Keratinocyte (primary cell): Measurements from ENCODE around the gene PTEN. TPM values are rescaled to one million over a fixed set of nuclear protein-coding genes. Genes with fewer than 3 reads are reported as not detected.

Experiments used
- DNase-seq: peaks from one replicate; pipeline ENCODE4 v3.0.0-alpha.2; 2011; ENCODE audit warnings: low read depth, missing footprints, low spot score
- FAIRE-seq: peaks from 2 replicates; lab custom pipeline; 2011; peaks lifted over from hg19 to GRCh38; lab: Jason Lieb, UNC
- H2AFZ ChIP-seq: 2 replicates; pipeline ENCODE4 v1.6.0; 2012; ENCODE audit warnings: low read length, control low read depth, inconsistent platforms; ENCODE audit not compliant: control insufficient read depth
- H3K27ac ChIP-seq: 2 replicates; pipeline ENCODE4 v1.5.1; 2011; ENCODE audit warnings: low read length; ENCODE audit not compliant: control insufficient read depth, insufficient read depth
- H3K27me3 ChIP-seq: 3 replicates; pipeline ENCODE4 v1.6.0; 2011; ENCODE audit warnings: low read length; ENCODE audit not compliant: control insufficient read depth, insufficient read depth; ENCODE audit errors: extremely low read depth
- H3K36me3 ChIP-seq, 2 experiments: 2 replicates in 1 of 2; 3 replicates in 1 of 2; pipeline ENCODE4 v1.5.1; 2011; ENCODE audit warnings: low read length in 2 of 2, mild to moderate bottlenecking in 1 of 2; ENCODE audit not compliant: control insufficient read depth in 2 of 2, insufficient read depth in 2 of 2; ENCODE audit errors: extremely low read depth in 1 of 2
- H3K4me1 ChIP-seq: 3 replicates; pipeline ENCODE4 v1.5.1; 2011; ENCODE audit warnings: low read length; ENCODE audit not compliant: control insufficient read depth, insufficient read depth; ENCODE audit errors: extremely low read depth
- H3K4me2 ChIP-seq: 3 replicates; pipeline ENCODE4 v1.6.0; 2011; ENCODE audit warnings: low read depth, low read length; ENCODE audit not compliant: control insufficient read depth, insufficient read depth; ENCODE audit errors: extremely low read depth
- H3K4me3 ChIP-seq, 3 experiments: fragments of 200-600 bp in 1 of 3; sonication (generic) in 1 of 3; 2 replicates in 2 of 3; 3 replicates in 1 of 3; pipeline ENCODE4 v1.5.1; 2011 to 2016; ENCODE audit warnings: low read length in 3 of 3, mild to moderate bottlenecking in 3 of 3, control low read depth in 2 of 3, inconsistent platforms in 1 of 3, low read depth in 1 of 3, mixed read lengths in 1 of 3, mixed run types in 1 of 3, moderate library complexity in 1 of 3; ENCODE audit not compliant: control insufficient read depth in 2 of 3, insufficient read depth in 2 of 3; ENCODE audit errors: extremely low read depth in 1 of 3
- H3K79me2 ChIP-seq: 2 replicates; pipeline ENCODE4 v1.6.0; 2012; ENCODE audit warnings: low read length; ENCODE audit not compliant: control insufficient read depth, insufficient read depth
- H3K9ac ChIP-seq: 3 replicates; pipeline ENCODE4 v1.6.0; 2011; ENCODE audit warnings: low read length; ENCODE audit not compliant: control insufficient read depth, insufficient read depth; ENCODE audit errors: extremely low read depth
- H3K9me1 ChIP-seq: 3 replicates; pipeline ENCODE4 v1.6.0; 2011; ENCODE audit warnings: low read length; ENCODE audit not compliant: control insufficient read depth, insufficient read depth; ENCODE audit errors: extremely low read depth
- H3K9me3 ChIP-seq: 2 replicates; pipeline ENCODE4 v1.5.1; 2012; ENCODE audit warnings: low read depth, low read length; ENCODE audit not compliant: control insufficient read depth
- H4K20me1 ChIP-seq: 3 replicates; pipeline ENCODE4 v1.6.0; 2011; ENCODE audit warnings: low read length; ENCODE audit not compliant: control insufficient read depth, insufficient read depth; ENCODE audit errors: extremely low read depth
- CTCF ChIP-seq, 3 experiments: IDR thresholded peaks in 1 of 3; conservative IDR thresholded peaks in 1 of 3; optimal IDR thresholded peaks in 1 of 3; 2 replicates in 2 of 3; 3 replicates in 1 of 3; pipeline versions ENCODE3 to v1.5.1; 2011; ENCODE audit warnings: low read length in 3 of 3, mild to moderate bottlenecking in 3 of 3, moderate library complexity in 2 of 3, control low read depth in 1 of 3, inconsistent platforms in 1 of 3; ENCODE audit not compliant: insufficient read depth in 2 of 3; ENCODE audit errors: extremely low read depth in 1 of 3
- EZH2 ChIP-seq: IDR thresholded peaks from one replicate; pipeline ENCODE4 v1.6.1; 2012; ENCODE audit warnings: inconsistent platforms, mild to moderate bottlenecking, low read length, moderate library complexity
- dilution Hi-C: fragments of 300-500 bp; cut with MboI; formaldehyde crosslinking; loops from one replicate; pipeline ENCODE4 v1.7.0; 2020; ENCODE audit warnings: low sequenced_read_pairs; ENCODE audit not compliant: extremely low pct_ligation_motif_present
- polyA plus RNA-seq, 5 experiments: library from polyadenylated mRNA; depleted of rRNA in 3 of 5; stranded (reverse) in 3 of 5; stranded (forward) in 1 of 5; unstranded in 1 of 5; fragments of >200 nt; gene quantifications; 1 replicate in 1 of 5; 2 replicates in 3 of 5; 3 replicates in 1 of 5; pipeline versions ENCODE4 v1.2.1 to v1.2.3, GENCODE V29; 2011 to 2012; ENCODE audit warnings: missing spikeins in 2 of 5, low read depth in 1 of 5, low replicate concordance in 1 of 5

The PTEN gene
- polyA plus RNA-seq, 1 donor (not counting 4 experiments of a cell fraction or from before 2014, with no cell fraction given) = 39.4 TPM

- no peaks in the 10 kb centered on the region for H3K9me3 ChIP-seq
- no peak for FAIRE-seq
- no peaks in the 10 kb centered on the region for H4K20me1 ChIP-seq
- no peak overlapping the region for H2AFZ ChIP-seq
- no peaks in the 10 kb centered on the region for H3K9me1 ChIP-seq
- dilution Hi-C loops = no loop called here
- H3K4me2 ChIP-seq = no peak overlapping the region
- no peaks in the 10 kb centered on the region for H3K27me3 ChIP-seq
- H3K9ac ChIP-seq = no peak overlapping the region
- no peak overlapping the region for H3K27ac ChIP-seq
- peaks cover 3 to 5% of the 10 kb centered on the region in 2 experiments for H3K36me3 ChIP-seq
- H3K4me3 ChIP-seq = no peak overlapping the region
- H3K79me2 ChIP-seq = no peaks in the 10 kb centered on the region
- no peak for DNase-seq
- TF ChIP-seq CTCF (optimal IDR thresholded peaks at IDR 0.05 in 1 of 3, IDR thresholded peaks at IDR 0.05 in 1 of 3, conservative IDR thresholded peaks at IDR 0.05 in 1 of 3; ENCODE audit: extremely low read depth in 1 of 3, insufficient read depth in 2 of 3, low read length in 3 of 3) (no peak), EZH2 (no peak)
- no peaks in the 10 kb centered on the region for H3K4me1 ChIP-seq
These were observed 96.8 kb downstream of the PTEN start for GRCh38 chr10:87960230-87960629.

DNA sequence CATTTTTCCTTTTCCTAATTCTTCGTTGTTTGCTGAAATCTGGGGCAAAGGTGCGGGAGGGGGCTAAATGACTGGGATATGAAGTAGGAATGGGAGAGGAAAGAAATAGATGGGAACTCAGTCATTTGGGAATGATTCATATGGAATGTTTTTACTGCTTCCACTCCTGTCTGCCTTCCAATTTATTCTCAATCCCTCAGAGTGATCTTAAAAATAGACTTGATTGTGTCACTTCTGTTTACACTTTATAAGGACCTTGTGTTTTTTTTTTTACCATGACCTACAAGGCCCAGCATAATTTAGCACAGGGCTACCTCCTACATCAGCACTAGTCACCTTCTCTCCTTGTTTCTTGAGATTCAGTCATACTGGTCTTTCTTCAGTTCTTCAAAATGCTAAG lies 97.9 kb downstream of the PTEN start:
- dilution Hi-C loops = no loop called here
- Histone ChIP-seq H3K9ac (no peak overlapping the region), H3K4me2 (no peak overlapping the region), H3K9me3 (no peaks in the 10 kb centered on the region), H3K4me3 (no peak overlapping the region), H3K36me3 (peaks cover 2 to 3% of the 10 kb centered on the region in 2 experiments), H3K79me2 (no peaks in the 10 kb centered on the region), H3K27ac (no peak overlapping the region), H4K20me1 (no peaks in the 10 kb centered on the region), H2AFZ (no peak overlapping the region), H3K4me1 (no peaks in the 10 kb centered on the region), H3K27me3 (no peaks in the 10 kb centered on the region), H3K9me1 (no peaks in the 10 kb centered on the region)
- DNase-seq (no peak), FAIRE-seq (peak; percentile 13)
- TF ChIP-seq CTCF (optimal IDR thresholded peaks at IDR 0.05 in 1 of 3, IDR thresholded peaks at IDR 0.05 in 1 of 3, conservative IDR thresholded peaks at IDR 0.05 in 1 of 3; ENCODE audit: extremely low read depth in 1 of 3, insufficient read depth in 2 of 3, low read length in 3 of 3) (no peak), EZH2 (no peak)
